H1 (cell line): ENCODE results near the gene ATF3. TPM values are rescaled to one million over a fixed set of nuclear protein-coding genes. Genes with fewer than 3 reads are reported as not detected.

ENCODE experiments used
- ATF3 ChIP-seq: IDR thresholded peaks from 2 replicates; pipeline ENCODE4 v1.6.1; 2011; ENCODE audit warnings: low read depth, mild to moderate bottlenecking, low read length; ENCODE audit not compliant: insufficient read depth
- FOSL1 ChIP-seq: IDR thresholded peaks from 2 replicates; pipeline ENCODE4 v1.6.1; 2011; ENCODE audit warnings: mild to moderate bottlenecking, low read depth, low read length, moderate library complexity; ENCODE audit not compliant: insufficient read depth
- GTF2F1 ChIP-seq: IDR thresholded peaks from 2 replicates; pipeline ENCODE4 v1.6.1; 2012; ENCODE audit warnings: low read depth, low read length, improper control_type of control experiment, borderline replicate concordance
- RXRA ChIP-seq: IDR thresholded peaks from 2 replicates; pipeline ENCODE4 v1.6.1; 2011; ENCODE audit warnings: low read depth, mild to moderate bottlenecking, low read length, moderate library complexity; ENCODE audit not compliant: insufficient read depth
- TBP ChIP-seq: IDR thresholded peaks from 2 replicates; pipeline ENCODE4 v1.6.1; 2011; ENCODE audit warnings: low read depth, low read length, improper control_type of control experiment
- TCF12 ChIP-seq: IDR thresholded peaks from 2 replicates; pipeline ENCODE4 v1.6.1; 2011; ENCODE audit warnings: low read depth, mild to moderate bottlenecking, low read length
- polyA plus RNA-seq, 7 experiments: library from polyadenylated mRNA; depleted of rRNA in 3 of 7; stranded (reverse) in 5 of 7; unstranded in 2 of 7; fragments of >200 nt in 5 of 7; fragments of 200-250 nt in 2 of 7; gene quantifications; 1 replicate in 5 of 7; 2 replicates in 1 of 7; 4 replicates in 1 of 7; pipeline versions ENCODE4 v1.2.1 to v1.2.3, GENCODE V29; 2011 to 2013; ENCODE audit warnings: missing spikeins in 2 of 7, mixed read lengths in 2 of 7
- total RNA-seq: library from RNA; stranded (reverse); fragmentation: NEBNext Ultra II Directional; extraction: Animal tissue kit (Norgen Biotek cat#: 25700); gene quantifications from 2 replicates; pipeline ENCODE4 v1.2.1, GENCODE V29; 2021

ATF3 gene
- total and polyA plus RNA-seq, 2 of the 8 experiments (the other 6 are each of a cell fraction or from before 2014, with no cell fraction given) = 12.2 to 27.7 TPM

GRCh38 chr1:212644866-212645545 lies 36.4 kb downstream of the ATF3 start (continued):
- no peak for TF ChIP-seq ATF3
- no peak for TF ChIP-seq FOSL1
- TF ChIP-seq GTF2F1 = no peak
- TF ChIP-seq TBP = no peak
- no peak for TF ChIP-seq TCF12
- TF ChIP-seq RXRA = no peak
